Muscle of leg (tissue), 11 donors: ENCODE results near the gene CCDC182. TPM values are rescaled to one million over a fixed set of nuclear protein-coding genes. Genes with fewer than 3 reads are reported as not detected.

Experiments used
- DNase-seq: peaks from one replicate; pipeline ENCODE4 v3.0.0; 2013
- H3K27ac ChIP-seq: one replicate; pipeline ENCODE4 v1.5.1; 2013; ENCODE audit warnings: mild to moderate bottlenecking, low read length, control low read depth
- H3K27me3 ChIP-seq: one replicate; pipeline ENCODE4 v1.6.1; 2013; ENCODE audit warnings: low read length; ENCODE audit not compliant: control insufficient read depth, insufficient read depth
- H3K36me3 ChIP-seq: one replicate; pipeline ENCODE4 v1.6.1; 2013; ENCODE audit warnings: low read length; ENCODE audit not compliant: control insufficient read depth, insufficient read depth
- H3K4me1 ChIP-seq: one replicate; pipeline ENCODE4 v1.6.1; 2013; ENCODE audit warnings: low read length; ENCODE audit not compliant: control insufficient read depth, insufficient read depth
- H3K4me3 ChIP-seq: one replicate; pipeline ENCODE4 v1.5.1; 2013; ENCODE audit warnings: low read length, control low read depth
- H3K9me3 ChIP-seq: replicated peaks from 2 replicates; pipeline ENCODE4 v1.6.1; 2013; ENCODE audit warnings: low read depth, low read length; ENCODE audit not compliant: control insufficient read depth
- WGBS: methylation state at CpG from one replicate; pipeline ENCODE4 v1.1.5; 2013; ENCODE audit warnings: missing lambda C conversion rate; ENCODE audit not compliant: insufficient coverage; 5-methylcytosine and 5-hydroxymethylcytosine counted together
- polyA plus RNA-seq, 8 donors: library from polyadenylated mRNA; unstranded; fragments of 120-200 nt; gene quantifications; one replicate each; pipeline versions ENCODE4 v1.2.1 to v1.2.3, GENCODE V29; 2013; ENCODE audit warnings: inconsistent platforms in 1 of 8, low replicate concordance in 1 of 8; ENCODE audit not compliant: insufficient read length in 8 of 8, insufficient read depth in 1 of 8
- total RNA-seq: library from RNA; stranded (reverse); fragments of 120-200 nt; gene quantifications from one replicate; pipeline ENCODE4 v1.2.4, GENCODE V29; 2013

Gene CCDC182
- total and polyA plus RNA-seq, 9 donors: not detected

DNA sequence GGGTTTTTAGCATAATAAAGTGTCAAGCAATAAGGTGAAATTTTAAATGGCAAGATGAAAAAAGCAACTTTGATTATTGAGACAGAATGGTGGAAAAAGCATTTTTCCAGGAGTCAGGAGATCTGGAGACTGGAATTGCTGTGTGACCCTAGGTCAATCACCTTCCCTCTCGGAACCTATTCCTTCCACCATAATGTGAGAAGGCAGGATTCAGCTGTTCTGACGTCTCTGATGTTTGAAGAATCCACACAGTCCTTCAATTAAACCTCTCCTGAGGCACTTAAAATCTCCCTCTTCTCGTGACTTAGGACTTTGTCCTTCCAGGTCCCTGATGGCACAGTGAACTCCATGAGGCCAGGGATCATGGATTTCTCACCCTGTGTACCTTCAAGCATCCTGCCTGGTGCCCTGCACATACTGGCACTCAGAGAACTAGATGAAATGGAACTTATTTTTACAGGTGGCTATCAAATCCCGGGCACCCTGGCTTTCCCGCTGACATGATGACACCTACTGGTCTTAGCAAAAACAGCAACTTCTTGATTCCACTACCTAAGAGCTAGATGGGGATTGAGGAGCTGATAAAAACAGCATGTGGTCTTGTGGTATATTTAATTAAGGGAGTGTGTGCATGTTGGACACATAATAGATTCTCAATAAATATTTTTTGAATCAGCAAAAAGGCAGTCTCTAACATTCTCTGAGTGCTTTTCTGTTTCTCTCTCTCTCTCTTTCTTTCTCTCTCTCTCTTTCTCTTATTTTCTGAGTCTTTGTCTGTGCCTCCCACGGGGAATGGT, 2.3 kb upstream of the CCDC182 start:
- no peak overlapping the region for H3K4me3 ChIP-seq
- no peaks in the 10 kb centered on the region for H3K9me3 ChIP-seq
- H3K4me1 ChIP-seq: peaks cover 9% of the 10 kb centered on the region
- DNase-seq: peak; percentile 57
- no peak overlapping the region for H3K27ac ChIP-seq
- no peaks in the 10 kb centered on the region for H3K36me3 ChIP-seq
- 25% methylated on average over 2 of the region's 6 CpGs for WGBS
- H3K27me3 ChIP-seq: peaks cover 14% of the 10 kb centered on the region

DNA sequence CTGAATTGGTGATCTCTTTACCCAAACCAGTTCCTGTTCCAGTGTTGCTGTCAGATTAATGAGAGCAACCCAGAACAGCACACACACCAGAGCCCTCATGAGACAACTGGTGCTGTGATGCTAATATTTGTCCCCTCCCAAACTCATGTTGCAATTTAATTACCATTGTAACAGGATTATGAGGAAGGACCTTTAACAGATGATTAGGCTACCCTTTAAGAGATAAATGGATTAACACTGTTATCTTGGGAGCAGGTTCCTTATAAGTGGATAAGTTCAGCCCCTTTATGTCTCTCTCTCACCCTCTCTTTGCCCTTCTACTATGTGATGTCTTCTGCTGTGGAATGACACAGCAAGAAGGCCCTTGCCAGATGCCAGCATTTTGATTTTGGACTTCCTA, 1.1 kb upstream of the CCDC182 start:
- Histone ChIP-seq H3K27ac (no peak overlapping the region), H3K36me3 (no peaks in the 10 kb centered on the region), H3K27me3 (peaks cover 11% of the 10 kb centered on the region), H3K4me1 (peaks cover 9% of the 10 kb centered on the region), H3K4me3 (no peak overlapping the region), H3K9me3 (no peaks in the 10 kb centered on the region)
- no peak for DNase-seq

DNA sequence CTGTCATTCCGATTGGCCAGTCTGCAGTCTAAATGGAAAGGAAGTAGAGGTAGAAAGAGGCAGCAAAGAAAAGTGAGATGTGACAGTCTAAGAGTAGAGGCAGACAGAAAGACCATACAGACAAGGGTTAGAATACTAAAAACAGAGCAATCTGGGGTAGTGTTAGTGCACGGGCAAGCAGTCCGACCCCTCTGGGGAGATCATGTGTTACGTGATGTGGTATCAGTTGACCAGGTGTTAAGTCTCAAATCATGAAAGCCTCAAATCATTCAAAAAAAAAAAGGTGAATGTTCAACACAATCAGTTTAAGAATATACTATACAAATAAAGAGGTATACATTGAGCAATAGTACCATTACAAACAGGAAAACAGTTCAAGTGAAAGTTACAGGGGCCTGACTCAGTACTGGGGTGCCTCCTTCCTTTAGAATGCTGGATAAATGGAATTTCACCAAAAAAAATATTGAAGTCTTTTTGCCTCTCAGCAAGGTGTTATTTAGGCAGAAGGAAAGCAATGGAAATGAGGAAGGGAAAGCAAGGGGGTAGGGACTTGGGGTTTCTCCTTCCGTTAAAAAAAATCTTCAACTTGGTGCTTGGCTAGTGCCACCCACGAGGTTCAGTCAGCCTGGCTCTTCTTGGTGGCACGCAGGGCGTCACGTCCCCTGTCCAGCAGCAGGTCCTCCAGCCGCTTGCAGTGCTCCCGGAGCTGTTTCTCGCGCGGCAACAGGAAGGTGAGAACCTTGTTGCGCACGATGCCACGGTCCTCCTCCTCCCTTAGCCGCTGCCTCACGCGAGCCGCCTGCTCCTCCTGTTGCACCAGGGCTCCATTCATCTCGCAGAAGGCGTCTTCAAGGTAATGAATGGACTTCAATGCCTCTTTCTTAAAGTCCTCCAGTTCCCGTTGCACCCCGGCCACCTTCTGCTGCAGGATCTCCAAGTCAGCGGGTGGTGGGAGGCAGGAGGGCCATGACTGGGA, 616 bp downstream of the CCDC182 start:
- no peaks in the 10 kb centered on the region for H3K9me3 ChIP-seq
- DNase-seq: no peak
- no peak overlapping the region for H3K4me3 ChIP-seq
- 85% methylated on average over 18 of the region's 26 CpGs for WGBS
- peaks cover 14% of the 10 kb centered on the region for H3K27me3 ChIP-seq
- H3K36me3 ChIP-seq: no peaks in the 10 kb centered on the region
- no peaks in the 10 kb centered on the region for H3K4me1 ChIP-seq
- no peak overlapping the region for H3K27ac ChIP-seq

DNA sequence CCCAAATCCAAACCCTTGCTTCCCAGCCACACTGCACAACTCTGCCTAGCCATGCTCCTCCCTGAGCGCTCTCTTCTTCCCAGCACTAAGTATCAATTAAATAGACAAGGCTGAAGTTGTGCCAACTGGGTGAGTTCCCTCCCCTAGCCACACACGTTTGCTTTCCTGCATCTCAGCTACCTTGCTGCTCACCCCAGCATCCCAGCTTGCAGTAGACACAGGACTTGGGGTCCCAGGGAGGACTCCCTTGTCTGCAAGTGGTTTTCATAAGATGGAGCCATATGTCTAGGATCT, 4.9 kb downstream of the CCDC182 start:
- peaks cover 17% of the 10 kb centered on the region for H3K27me3 ChIP-seq
- no peak overlapping the region for H3K27ac ChIP-seq
- WGBS: 29% methylated on average over 1 of the region's 2 CpGs
- H3K9me3 ChIP-seq: no peaks in the 10 kb centered on the region
- no peaks in the 10 kb centered on the region for H3K4me1 ChIP-seq
- DNase-seq: no peak
- no peak overlapping the region for H3K4me3 ChIP-seq
- H3K36me3 ChIP-seq: no peaks in the 10 kb centered on the region

DNA sequence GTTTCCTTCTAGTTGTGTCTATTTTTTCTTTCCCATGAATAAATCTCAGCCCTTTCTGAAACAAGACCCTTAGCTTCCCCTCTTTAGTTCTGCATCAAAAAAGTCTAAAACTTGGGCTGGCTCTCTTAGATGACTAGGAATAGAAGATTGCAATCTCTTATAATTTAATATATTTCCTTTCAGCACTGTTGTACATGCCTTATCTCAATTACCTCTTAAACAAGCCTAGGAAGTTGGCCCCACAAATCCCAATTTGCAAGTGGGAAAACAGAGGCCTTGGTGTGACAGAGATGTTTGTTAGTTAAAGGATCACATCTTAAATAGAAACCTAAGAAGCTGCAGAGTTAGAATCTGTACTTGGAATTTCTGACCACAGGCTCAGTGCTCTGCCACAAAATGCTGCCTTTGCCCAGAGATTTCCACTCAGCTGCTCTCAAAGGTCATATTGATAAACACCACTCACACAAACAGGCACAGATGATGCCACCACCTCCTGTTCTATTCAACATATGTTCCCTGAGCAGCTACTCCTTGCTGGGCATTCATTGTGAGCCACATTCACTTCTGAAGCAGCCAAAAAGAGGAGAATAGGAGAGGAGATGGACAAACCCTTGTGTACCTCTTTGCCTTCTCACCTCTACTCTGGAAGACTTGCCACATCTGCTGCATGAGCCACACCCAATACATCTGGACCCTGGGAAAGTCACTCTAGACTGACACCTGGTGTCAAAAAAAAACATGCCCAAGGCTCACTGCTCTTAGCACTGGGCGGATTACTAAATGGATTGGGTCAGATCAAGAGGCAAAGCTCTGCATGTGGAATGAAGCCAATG, 5.5 kb downstream of the CCDC182 start:
- H3K27me3 ChIP-seq: peaks cover 15% of the 10 kb centered on the region
- no peak overlapping the region for H3K27ac ChIP-seq
- no peak for DNase-seq
- no peaks in the 10 kb centered on the region for H3K4me1 ChIP-seq
- H3K9me3 ChIP-seq: no peaks in the 10 kb centered on the region
- no peaks in the 10 kb centered on the region for H3K36me3 ChIP-seq
- no peak overlapping the region for H3K4me3 ChIP-seq
- WGBS: 57% methylated on average over 1 of the region's 1 CpG

DNA sequence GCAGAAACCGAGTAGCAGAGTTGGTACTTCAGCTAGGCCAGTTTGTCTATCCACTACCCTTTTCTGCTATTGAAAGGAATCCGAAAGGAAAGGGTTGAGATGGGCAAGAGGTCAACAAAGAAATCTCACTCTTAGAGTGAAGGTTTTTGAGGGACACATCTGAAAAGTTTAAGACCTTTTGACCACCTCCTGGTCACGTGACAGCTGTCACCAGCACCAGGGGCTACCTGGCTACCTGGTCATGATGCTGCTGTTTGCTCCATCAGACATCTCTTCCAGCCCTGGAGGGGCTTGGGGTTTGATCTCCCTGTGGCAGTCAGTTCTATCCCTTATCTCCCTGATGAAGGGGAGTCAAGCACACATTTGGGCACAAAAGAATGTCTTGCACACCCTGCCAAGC, 7.6 kb downstream of the CCDC182 start:
- WGBS: 60% methylated on average over 1 of the region's 3 CpGs
- no peak for DNase-seq
- H3K27me3 ChIP-seq: peaks cover 12% of the 10 kb centered on the region
- no peaks in the 10 kb centered on the region for H3K9me3 ChIP-seq
- no peaks in the 10 kb centered on the region for H3K36me3 ChIP-seq
- H3K27ac ChIP-seq: no peak overlapping the region
- no peak overlapping the region for H3K4me3 ChIP-seq
- no peaks in the 10 kb centered on the region for H3K4me1 ChIP-seq

DNA sequence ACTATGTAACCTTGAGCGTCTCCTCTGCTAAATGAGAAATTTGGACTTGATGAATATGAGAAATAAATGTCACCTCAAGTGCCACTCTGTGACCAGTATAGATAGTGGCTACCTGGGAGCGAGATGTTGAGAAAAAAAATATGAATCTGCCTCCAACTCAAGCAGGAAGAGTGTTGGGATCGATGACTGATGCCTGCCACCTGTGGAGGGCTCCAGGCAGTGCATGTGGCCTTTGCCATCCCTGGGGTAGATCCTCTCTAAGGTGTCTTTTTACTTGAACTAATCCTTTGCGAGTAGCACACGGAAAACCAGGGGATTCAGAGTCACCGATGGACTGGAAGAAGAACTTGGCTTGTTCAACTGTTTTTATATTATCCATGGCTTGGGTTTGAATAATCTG, 9.4 kb downstream of the CCDC182 start:
- Histone ChIP-seq H3K27ac (no peak overlapping the region), H3K36me3 (no peaks in the 10 kb centered on the region), H3K4me1 (no peaks in the 10 kb centered on the region), H3K4me3 (no peak overlapping the region), H3K9me3 (no peaks in the 10 kb centered on the region), H3K27me3 (peaks cover 9% of the 10 kb centered on the region)
- DNase-seq: no peak
- 25% methylated on average over 2 of the region's 6 CpGs for WGBS

DNA sequence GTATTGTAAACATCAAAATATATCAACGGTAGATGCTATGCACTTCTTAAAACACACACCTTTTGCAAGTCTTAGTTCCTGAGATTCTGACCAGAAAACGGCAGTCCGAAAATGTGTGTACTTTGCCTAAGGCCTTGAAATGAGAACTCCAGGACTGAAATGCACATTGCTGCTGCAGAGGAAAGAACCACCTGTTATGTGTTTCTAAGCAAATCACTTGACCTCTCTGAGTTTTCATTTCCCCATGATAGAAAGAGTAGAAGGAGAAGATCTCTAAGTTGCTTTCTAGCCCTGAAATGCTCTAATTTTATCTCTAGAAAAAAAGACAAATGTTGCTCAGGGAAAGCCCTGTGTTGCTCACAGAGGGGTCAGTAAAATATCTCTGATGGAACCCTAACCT, 9.9 kb downstream of the CCDC182 start:
- H3K27ac ChIP-seq: no peak overlapping the region
- 94% methylated on average over 2 of the region's 3 CpGs for WGBS
- H3K36me3 ChIP-seq: no peaks in the 10 kb centered on the region
- no peaks in the 10 kb centered on the region for H3K4me1 ChIP-seq
- no peak overlapping the region for H3K4me3 ChIP-seq
- H3K27me3 ChIP-seq: peaks cover 11% of the 10 kb centered on the region
- no peak for DNase-seq
- H3K9me3 ChIP-seq: no peaks in the 10 kb centered on the region

DNA sequence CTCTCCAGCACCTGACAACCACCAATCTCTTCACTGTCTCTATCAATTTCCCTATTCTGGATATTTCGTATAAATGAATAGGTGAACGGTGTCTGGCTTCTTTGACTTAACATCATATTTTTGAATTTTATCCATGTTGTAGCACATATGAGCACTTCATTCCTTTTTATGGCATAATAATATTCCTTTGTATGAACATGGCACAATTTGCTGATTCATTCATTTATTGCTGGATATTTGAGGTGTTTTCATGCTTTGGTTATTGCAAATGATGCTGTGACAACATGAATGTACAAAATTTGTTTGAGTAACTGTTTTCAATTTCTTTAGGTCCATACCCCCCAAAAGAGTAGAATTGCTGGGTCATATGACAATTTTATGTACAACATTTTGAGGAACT, 12.0 kb downstream of the CCDC182 start:
- Histone ChIP-seq H3K27me3 (peaks cover 11% of the 10 kb centered on the region), H3K36me3 (no peaks in the 10 kb centered on the region), H3K4me1 (no peaks in the 10 kb centered on the region), H3K27ac (no peak overlapping the region), H3K9me3 (no peaks in the 10 kb centered on the region), H3K4me3 (no peak overlapping the region)
- no peak for DNase-seq
- WGBS: no CpG with 5 or more reads among the region's 2 CpGs

DNA sequence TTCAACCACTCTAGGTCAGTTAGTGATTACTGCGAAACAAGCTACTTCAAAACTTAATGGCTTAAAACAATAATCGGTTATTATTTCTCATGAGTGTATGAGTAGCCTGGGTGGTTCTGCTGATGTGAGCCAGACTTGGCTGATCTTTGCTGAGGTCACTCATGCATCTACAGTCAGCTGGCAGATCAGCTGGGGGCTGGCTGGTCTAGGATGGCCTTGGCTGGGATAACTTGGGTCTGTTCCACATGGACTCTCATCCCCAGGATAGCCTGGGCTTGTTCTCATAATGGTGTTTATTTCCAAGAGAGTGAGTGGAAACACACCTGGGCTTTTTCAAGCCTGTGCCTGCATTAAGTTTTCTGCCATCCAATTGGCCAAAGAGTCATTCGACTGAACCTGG, 13.0 kb downstream of the CCDC182 start:
- Histone ChIP-seq H3K27me3 (peaks cover 11% of the 10 kb centered on the region), H3K9me3 (no peaks in the 10 kb centered on the region), H3K4me3 (no peak overlapping the region), H3K36me3 (no peaks in the 10 kb centered on the region), H3K27ac (no peak overlapping the region), H3K4me1 (peaks cover 5% of the 10 kb centered on the region)
- DNase-seq: no peak
- WGBS: no CpG with 5 or more reads among the region's 3 CpGs
